ENCODE data around the gene CCDC9.

DNA sequence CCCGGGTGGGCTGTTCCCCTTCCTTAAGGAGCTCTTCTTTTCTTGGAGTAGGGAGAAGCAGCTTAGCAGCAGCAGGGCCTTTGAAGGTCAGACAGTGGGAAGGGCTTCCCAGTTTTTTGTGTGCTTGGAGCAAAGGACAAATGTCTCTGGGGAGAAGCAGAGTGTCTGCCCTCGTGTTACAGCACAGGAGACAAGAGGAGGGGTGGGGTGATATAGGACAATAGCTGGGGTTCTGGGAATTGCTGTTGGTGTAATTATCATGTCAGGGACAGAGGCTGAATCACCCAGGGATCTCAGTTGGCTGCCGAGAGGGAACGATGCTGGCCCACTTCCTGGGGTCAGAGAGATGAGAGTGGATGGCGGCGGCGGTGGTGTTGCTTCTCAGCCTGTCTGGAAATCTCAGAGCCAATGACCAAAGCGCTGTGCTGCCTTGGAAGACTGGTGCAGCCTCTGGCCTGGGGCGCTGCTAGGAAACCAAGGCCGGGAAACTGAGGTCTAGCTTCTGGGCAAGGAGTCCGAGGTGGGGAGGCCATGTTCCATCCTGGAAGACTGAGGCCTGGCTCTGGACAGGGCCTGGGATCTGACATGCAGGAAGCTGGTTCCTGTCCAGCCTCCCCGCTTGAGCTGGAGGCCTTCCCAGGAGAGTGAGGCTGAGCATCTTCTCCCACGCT is 19.6 kb downstream of the CCDC9 start:
- no peak for TF ChIP-seq SUZ12 (IDR thresholded peaks at IDR 0.05; ENCODE audit: low read length)
- no peak for TF ChIP-seq POU5F1 (IDR thresholded peaks at IDR 0.05; ENCODE audit: low read depth, low read length)
- no peak for TF ChIP-seq BACH1 (IDR thresholded peaks at IDR 0.05; ENCODE audit: low read length)
- TF ChIP-seq EZH2 (IDR thresholded peaks at IDR 0.05; ENCODE audit: low read depth, low read length, severe bottlenecking), result no peak
- no peak for TF ChIP-seq GTF2F1 (IDR thresholded peaks at IDR 0.05; ENCODE audit: borderline replicate concordance, low read depth, low read length)
- no peak for TF ChIP-seq YY1 (IDR thresholded peaks at IDR 0.05; ENCODE audit: low read depth, low read length)
- no peak for TF ChIP-seq RAD21 (IDR thresholded peaks at IDR 0.05 in 1 of 2, conservative IDR thresholded peaks at IDR 0.05 in 1 of 2; ENCODE audit: low read depth in 2 of 2, low read length in 2 of 2)
- TF ChIP-seq, protein P1, sequence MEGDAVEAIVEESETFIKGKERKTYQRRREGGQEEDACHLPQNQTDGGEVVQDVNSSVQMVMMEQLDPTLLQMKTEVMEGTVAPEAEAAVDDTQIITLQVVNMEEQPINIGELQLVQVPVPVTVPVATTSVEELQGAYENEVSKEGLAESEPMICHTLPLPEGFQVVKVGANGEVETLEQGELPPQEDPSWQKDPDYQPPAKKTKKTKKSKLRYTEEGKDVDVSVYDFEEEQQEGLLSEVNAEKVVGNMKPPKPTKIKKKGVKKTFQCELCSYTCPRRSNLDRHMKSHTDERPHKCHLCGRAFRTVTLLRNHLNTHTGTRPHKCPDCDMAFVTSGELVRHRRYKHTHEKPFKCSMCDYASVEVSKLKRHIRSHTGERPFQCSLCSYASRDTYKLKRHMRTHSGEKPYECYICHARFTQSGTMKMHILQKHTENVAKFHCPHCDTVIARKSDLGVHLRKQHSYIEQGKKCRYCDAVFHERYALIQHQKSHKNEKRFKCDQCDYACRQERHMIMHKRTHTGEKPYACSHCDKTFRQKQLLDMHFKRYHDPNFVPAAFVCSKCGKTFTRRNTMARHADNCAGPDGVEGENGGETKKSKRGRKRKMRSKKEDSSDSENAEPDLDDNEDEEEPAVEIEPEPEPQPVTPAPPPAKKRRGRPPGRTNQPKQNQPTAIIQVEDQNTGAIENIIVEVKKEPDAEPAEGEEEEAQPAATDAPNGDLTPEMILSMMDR (IDR thresholded peaks at IDR 0.05; ENCODE audit: control extremely low read depth in 1 of 3, insufficient read depth in 1 of 3, low read depth in 1 of 3, low read length in 3 of 3), result no peak
- no peak for TF ChIP-seq TAF1 (IDR thresholded peaks at IDR 0.05; ENCODE audit: low read depth, low read length)
- TF ChIP-seq PHF8 (conservative IDR thresholded peaks at IDR 0.05; ENCODE audit: low read depth, low read length), result no peak

All from H1 (cell line).